ENCODE data around the gene TNFRSF6B.
"Not testable (repeated sequence)": the region's sequence is repeated elsewhere in the genome, so short reads cannot be mapped to it uniquely, and the experiment has no call there.

TNFRSF6B gene

GRCh38 chr20:63657937-63658748, 38.3 kb upstream of the TNFRSF6B start, which contains the start of gene RTEL1:
Gene RTEL1 (plus strand): TSS chr20:63658312. CDS start chr20:63659403, 1,091 bp downstream.
- ChIA-PET POLR2A (interaction anchor here (1.2 kb wide), 1 partner anchor 16 kb away, joined by 4 read pairs; no protein-coding TSS in a partner anchor), CTCF (interaction anchor here (1.0 to 3.4 kb wide), 4 partner anchors 10 to 206 kb away, joined by 3 to 11 read pairs (median 3); no protein-coding TSS in a partner anchor)
- DNase-seq (ENCODE audit: extremely low spot score) = peak; percentile 96

GRCh38 chr20:63658749-63659187, 37.7 kb upstream of the TNFRSF6B start:
- TF ChIP-seq, protein P1, sequence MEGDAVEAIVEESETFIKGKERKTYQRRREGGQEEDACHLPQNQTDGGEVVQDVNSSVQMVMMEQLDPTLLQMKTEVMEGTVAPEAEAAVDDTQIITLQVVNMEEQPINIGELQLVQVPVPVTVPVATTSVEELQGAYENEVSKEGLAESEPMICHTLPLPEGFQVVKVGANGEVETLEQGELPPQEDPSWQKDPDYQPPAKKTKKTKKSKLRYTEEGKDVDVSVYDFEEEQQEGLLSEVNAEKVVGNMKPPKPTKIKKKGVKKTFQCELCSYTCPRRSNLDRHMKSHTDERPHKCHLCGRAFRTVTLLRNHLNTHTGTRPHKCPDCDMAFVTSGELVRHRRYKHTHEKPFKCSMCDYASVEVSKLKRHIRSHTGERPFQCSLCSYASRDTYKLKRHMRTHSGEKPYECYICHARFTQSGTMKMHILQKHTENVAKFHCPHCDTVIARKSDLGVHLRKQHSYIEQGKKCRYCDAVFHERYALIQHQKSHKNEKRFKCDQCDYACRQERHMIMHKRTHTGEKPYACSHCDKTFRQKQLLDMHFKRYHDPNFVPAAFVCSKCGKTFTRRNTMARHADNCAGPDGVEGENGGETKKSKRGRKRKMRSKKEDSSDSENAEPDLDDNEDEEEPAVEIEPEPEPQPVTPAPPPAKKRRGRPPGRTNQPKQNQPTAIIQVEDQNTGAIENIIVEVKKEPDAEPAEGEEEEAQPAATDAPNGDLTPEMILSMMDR (IDR thresholded peaks at IDR 0.05; ENCODE audit: control extremely low read depth, extremely low read depth, low read depth, missing control alignments) = no peak
- DNase-seq (ENCODE audit: extremely low spot score) = no peak
- ChIA-PET CTCF (interaction anchor here (1.0 to 3.4 kb wide), 4 partner anchors 9 to 205 kb away, joined by 3 to 11 read pairs (median 3); no protein-coding TSS in a partner anchor), POLR2A (interaction anchor here (1.2 kb wide), 1 partner anchor 17 kb away, joined by 4 read pairs; no protein-coding TSS in a partner anchor)

More at GRCh38 chr20:63657937-63658748, 38.3 kb upstream of the TNFRSF6B start, which contains the start of gene RTEL1:
- TF ChIP-seq, protein P1 (IDR thresholded peaks at IDR 0.05; ENCODE audit: control extremely low read depth, extremely low read depth, low read depth, missing control alignments) = no peak

DNA sequence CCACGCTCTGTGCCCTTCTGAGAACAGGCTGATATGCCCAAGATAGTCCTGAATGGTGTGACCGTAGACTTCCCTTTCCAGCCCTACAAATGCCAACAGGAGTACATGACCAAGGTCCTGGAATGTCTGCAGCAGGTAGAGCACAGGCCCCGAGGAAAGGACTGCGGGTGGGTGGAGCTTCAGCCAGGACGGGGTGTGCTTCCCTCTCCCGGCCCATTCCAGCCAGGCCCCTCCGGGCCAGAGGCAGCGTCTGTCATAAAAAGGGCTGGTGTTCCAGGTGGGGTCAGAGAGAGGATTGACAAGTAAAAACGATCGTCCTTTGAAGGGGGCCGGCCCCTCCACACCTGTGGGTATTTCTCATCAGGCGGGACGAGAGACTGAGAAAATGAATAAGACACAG, 37.1 kb upstream of the TNFRSF6B start:
- ChIA-PET POLR2A (no interaction called here), CTCF (interaction anchor here (1.0 to 3.4 kb wide), 2 partner anchors 18 to 121 kb away, joined by 3 to 11 read pairs; no protein-coding TSS in a partner anchor)
- no peak for DNase-seq (ENCODE audit: extremely low spot score)
- TF ChIP-seq, protein P1 (IDR thresholded peaks at IDR 0.05; ENCODE audit: control extremely low read depth, extremely low read depth, low read depth, missing control alignments) = no peak

GRCh38 chr20:63660174-63660573, 36.3 kb upstream of the TNFRSF6B start:
- CTCF ChIA-PET = interaction anchor here (3.4 kb wide), 1 partner anchor 18 kb away, joined by 11 read pairs; no protein-coding TSS in a partner anchor
- POLR2A ChIA-PET; DNase-seq (ENCODE audit: extremely low spot score): not testable (repeated sequence)

- no peak for DNase-seq (ENCODE audit: extremely low spot score)
- TF ChIP-seq, protein P1 (IDR thresholded peaks at IDR 0.05; ENCODE audit: control extremely low read depth, extremely low read depth, low read depth, missing control alignments) = no peak
- POLR2A ChIA-PET = no interaction called here
- CTCF ChIA-PET = interaction anchor here (0.9 to 3.4 kb wide), 2 partner anchors 19 to 47 kb away, joined by 3 to 11 read pairs; partner anchors contain the start of genes ARFRP1 and ZGPAT
These were observed 35.8 kb upstream of the TNFRSF6B start for GRCh38 chr20:63660622-63661021.

DNA sequence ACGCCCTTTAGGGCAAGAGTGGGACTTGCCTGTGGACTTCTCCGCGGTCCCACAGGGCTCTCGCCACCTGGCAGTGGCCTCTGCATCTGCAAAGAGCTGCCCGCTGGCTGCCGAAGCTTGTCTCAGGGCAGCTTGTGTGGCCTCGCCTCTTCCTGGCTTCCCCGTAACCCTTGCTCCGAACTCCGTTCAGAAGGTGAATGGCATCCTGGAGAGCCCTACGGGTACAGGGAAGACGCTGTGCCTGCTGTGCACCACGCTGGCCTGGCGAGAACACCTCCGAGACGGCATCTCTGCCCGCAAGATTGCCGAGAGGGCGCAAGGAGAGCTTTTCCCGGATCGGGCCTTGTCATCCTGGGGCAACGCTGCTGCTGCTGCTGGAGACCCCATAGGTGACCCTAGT, 35.3 kb upstream of the TNFRSF6B start:
- DNase-seq (ENCODE audit: extremely low spot score) = no peak
- ChIA-PET CTCF (interaction anchor here (0.9 kb wide), 1 partner anchor 47 kb away, joined by 3 read pairs; the partner anchor contains the start of genes ARFRP1 and ZGPAT), POLR2A (interaction anchor here (0.6 kb wide), 1 partner anchor 87 kb away, joined by 3 read pairs; the partner anchor contains the start of gene HELZ2)
- TF ChIP-seq, protein P1 (IDR thresholded peaks at IDR 0.05; ENCODE audit: control extremely low read depth, extremely low read depth, low read depth, missing control alignments) = no peak

All from GM10248 (cell line).